Measurements from ENCODE around the gene DCHS1. TPM values are rescaled to one million over a fixed set of nuclear protein-coding genes. Genes with fewer than 3 reads are reported as not detected.
A peak's percentile ranks its signal among the peaks of the same experiment; 100 is the strongest.

The DCHS1 gene
- total RNA-seq, 3 donors from 2014 or later, result 3.5 to 38.8 (median 6.0) TPM

DNA sequence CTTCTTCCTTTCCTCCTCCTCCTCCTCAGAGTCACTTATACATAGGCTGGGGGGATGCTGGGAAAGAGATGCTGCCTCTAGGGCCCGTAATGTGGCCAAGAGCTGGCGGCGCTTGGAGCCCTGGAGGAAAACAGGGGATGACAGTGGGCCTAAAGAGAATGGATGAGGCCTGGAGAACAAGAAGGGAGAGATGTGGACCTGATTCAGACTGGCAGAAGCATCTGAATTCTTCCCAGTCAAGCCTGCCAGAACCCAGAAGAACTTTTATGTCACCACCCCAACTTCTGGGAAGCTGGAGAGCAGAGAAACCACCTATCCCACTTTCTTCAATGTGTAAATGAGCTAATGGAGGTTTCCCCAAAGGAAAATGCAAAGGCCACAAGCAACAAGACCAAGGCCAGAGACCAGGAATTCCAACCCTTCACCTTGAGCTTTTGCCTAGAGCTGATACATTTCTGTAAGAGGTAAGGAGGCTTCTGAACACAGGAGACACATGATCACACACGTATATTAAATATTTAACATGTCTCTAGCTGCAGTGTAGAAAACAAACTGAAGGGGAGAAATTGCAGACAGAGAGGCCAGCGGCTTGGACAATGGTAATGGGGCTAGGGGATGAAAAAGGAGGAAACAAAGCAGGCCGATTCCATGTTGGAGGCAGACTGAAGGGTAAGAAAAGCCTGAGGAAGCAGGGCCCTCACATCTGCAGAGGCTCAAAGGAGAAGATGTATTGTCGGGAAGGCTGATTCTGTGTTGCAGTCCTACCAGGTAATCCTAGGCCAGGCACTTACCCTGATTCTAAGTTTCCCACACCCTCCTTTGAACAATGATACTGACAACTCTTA lies 53.3 kb downstream of the DCHS1 start:
- ATAC-seq (no peak), DNase-seq (no peak)
- peak overlapping the region; percentile 91 for H3K4me3 ChIP-seq
- H3K36me3 ChIP-seq (ENCODE audit: low read depth), result no peaks in the 10 kb centered on the region
- TF ChIP-seq, protein P1, sequence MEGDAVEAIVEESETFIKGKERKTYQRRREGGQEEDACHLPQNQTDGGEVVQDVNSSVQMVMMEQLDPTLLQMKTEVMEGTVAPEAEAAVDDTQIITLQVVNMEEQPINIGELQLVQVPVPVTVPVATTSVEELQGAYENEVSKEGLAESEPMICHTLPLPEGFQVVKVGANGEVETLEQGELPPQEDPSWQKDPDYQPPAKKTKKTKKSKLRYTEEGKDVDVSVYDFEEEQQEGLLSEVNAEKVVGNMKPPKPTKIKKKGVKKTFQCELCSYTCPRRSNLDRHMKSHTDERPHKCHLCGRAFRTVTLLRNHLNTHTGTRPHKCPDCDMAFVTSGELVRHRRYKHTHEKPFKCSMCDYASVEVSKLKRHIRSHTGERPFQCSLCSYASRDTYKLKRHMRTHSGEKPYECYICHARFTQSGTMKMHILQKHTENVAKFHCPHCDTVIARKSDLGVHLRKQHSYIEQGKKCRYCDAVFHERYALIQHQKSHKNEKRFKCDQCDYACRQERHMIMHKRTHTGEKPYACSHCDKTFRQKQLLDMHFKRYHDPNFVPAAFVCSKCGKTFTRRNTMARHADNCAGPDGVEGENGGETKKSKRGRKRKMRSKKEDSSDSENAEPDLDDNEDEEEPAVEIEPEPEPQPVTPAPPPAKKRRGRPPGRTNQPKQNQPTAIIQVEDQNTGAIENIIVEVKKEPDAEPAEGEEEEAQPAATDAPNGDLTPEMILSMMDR (IDR thresholded peaks at IDR 0.05), result no peak
- no peaks in the 10 kb centered on the region for H3K9me3 ChIP-seq
- H3K4me1 ChIP-seq (ENCODE audit: low read depth), result peaks cover 29% of the 10 kb centered on the region
- intact Hi-C loops (cut with DNase I, micrococcal nuclease), result loop anchor here in 1 of 2 donors (10.0 kb wide), 1 partner anchor 82 kb away; the partner anchor contains the start of gene MRPL17

DNA sequence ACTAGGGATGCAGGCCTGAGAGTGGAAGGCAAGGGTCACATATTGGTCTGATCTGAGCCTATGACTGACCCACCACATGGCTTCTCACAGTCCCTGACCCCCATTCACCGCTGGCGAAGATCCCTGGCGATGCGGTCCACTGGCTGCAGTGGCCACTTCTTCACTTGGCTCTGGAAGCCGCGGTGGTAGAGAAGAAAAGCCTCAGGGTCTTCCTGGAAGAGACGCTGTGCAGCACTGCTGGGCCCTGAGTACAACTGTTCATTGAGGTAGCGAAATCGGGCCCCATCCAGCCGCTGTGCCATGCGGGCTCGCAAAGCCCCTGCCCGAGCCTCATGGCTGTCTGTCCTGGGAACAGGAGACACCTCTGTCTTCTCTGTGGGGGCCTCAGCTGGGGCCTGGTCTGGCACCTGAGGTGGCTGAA lies 54.6 kb downstream of the DCHS1 start:
- TF ChIP-seq, protein P1 (IDR thresholded peaks at IDR 0.05), result no peak
- H3K36me3 ChIP-seq (ENCODE audit: low read depth), result no peaks in the 10 kb centered on the region
- peaks cover 18% of the 10 kb centered on the region for H3K4me1 ChIP-seq (ENCODE audit: low read depth)
- DNase-seq (no peak), ATAC-seq (no peak)
- H3K4me3 ChIP-seq, result no peak overlapping the region
- no peaks in the 10 kb centered on the region for H3K9me3 ChIP-seq
- intact Hi-C loops (cut with DNase I, micrococcal nuclease), result loop anchor here in 1 of 2 donors (10.0 kb wide), 1 partner anchor 84 kb away; the partner anchor contains the start of gene MRPL17

DNA sequence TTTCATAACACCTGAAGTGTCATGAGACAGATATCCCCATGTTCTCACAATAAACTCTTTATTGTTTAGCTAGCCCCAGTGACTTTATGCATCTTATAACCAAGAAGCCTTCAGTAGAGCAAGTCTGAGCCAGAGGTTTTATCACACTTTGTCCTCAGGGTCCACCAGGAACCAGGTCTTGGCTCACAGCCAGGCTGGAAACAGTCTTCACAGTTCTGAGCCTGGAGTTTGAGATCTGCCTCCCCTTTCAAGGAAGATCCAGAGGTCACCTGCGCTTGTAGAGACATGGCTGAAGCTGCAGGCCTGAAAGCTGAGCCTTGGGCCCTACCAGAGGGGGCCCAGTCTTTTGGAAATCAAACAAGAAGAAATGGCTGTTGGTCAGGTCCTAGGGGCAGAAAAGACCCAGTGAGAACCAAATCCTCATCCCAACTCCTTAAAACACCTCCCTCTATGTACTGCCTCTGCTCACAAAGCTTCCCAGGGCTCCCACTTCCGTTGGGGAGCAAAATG lies 55.7 kb downstream of the DCHS1 start:
- Histone ChIP-seq H3K4me3 (no peak overlapping the region), H3K36me3 (ENCODE audit: low read depth) (no peaks in the 10 kb centered on the region), H3K4me1 (ENCODE audit: low read depth) (peaks cover 12% of the 10 kb centered on the region), H3K9me3 (no peaks in the 10 kb centered on the region)
- ATAC-seq, result no peak
- intact Hi-C loops (cut with DNase I, micrococcal nuclease), result loop anchor here in 1 of 2 donors (10.0 kb wide), 2 partner anchors 55 to 85 kb away; partner anchors contain the start of gene MRPL17
- DNase-seq, result no peak
- TF ChIP-seq, protein P1 (IDR thresholded peaks at IDR 0.05), result no peak

DNA sequence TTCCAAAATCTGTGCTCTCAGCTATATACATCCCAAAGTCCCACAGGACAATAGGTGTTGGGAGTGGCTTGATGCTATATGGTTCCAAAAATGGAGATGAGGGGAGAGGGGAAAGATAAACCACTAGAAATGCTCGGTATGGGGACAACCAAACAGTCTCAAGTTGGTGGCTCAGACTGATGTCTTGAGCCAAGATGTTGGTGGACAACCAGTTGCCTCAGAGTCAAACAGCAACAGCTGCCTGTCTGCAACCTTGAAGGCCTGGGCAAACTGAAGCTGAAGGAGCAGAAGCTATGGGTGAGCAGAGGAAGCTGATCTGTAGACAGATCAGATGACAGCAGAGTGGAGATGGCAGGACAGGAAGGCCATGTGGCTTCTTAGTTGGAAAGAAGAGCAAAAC lies 56.2 kb downstream of the DCHS1 start:
- Histone ChIP-seq H3K36me3 (ENCODE audit: low read depth) (no peaks in the 10 kb centered on the region), H3K9me3 (no peaks in the 10 kb centered on the region), H3K4me3 (no peak overlapping the region), H3K4me1 (ENCODE audit: low read depth) (peaks cover 12% of the 10 kb centered on the region)
- no peak for DNase-seq
- ATAC-seq, result no peak
- TF ChIP-seq, protein P1 (IDR thresholded peaks at IDR 0.05), result no peak
- intact Hi-C loops (cut with DNase I, micrococcal nuclease), result loop anchor here in 1 of 2 donors (10.0 kb wide), 1 partner anchor 55 kb away; no protein-coding TSS in a partner anchor

DNA sequence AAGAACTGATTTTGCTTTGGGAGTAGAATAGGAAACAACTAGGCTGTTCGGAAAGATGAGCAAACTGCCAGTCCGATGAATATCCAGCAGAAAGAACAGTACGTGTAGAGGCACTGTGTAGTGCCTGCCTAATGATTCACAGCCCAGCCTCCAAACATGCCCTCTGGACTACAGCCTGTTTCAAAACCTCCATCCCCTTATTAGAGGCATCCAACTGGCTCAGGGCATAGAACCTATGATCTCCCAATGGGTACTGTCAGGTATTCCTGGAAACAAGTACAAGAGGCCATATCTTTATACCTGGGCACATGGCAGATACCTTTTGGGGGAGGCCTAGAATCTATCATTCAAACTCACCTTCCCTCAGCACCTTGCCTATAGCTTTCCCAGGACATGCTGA lies 57.1 kb downstream of the DCHS1 start:
- H3K4me1 ChIP-seq (ENCODE audit: low read depth), result peaks cover 12% of the 10 kb centered on the region

More for the DNA sequence above, 57.1 kb downstream of the DCHS1 start:
- Histone ChIP-seq H3K36me3 (ENCODE audit: low read depth) (no peaks in the 10 kb centered on the region), H3K4me3 (no peak overlapping the region), H3K9me3 (no peaks in the 10 kb centered on the region)
- intact Hi-C loops (cut with DNase I, micrococcal nuclease), result loop anchor here in 1 of 2 donors (10.0 kb wide), 1 partner anchor 54 kb away; no protein-coding TSS in a partner anchor
- TF ChIP-seq, protein P1 (IDR thresholded peaks at IDR 0.05), result no peak
- no peak for ATAC-seq
- DNase-seq, result no peak
